Measurements from ENCODE around the gene BIRC7. TPM values are rescaled to one million over a fixed set of nuclear protein-coding genes. Genes with fewer than 3 reads are reported as not detected.

The BIRC7 gene
- total RNA-seq, 2 donors from 2014 or later: not detected

DNA sequence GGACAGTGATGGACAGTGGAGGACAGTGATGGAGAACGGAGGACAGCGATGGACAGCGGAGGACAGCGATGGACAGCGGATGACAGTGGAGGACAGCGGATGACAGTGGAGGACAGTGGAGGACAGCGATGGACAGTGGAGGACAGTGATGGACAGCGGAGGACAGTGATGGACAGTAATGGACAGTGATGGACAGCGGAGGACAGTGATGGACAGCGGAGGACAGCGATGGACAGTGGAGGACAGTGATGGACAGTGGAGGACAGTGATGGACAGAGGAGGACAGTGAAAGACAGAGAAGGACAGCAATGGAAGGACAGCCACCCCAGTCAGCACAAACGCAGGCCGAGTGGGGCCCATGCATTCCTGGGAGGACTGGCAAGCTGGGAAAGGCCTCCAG is 21.9 kb downstream of the BIRC7 start:
- no peak for DNase-seq (ENCODE audit: low spot score)
- intact Hi-C loops (cut with DNase I): loop anchor here in 1 of 2 donors (5.0 kb wide), 1 partner anchor 215 kb away; no protein-coding TSS in a partner anchor

GRCh38 chr20:63258781-63259180 is 23.1 kb downstream of the BIRC7 start:
- no peak for DNase-seq (ENCODE audit: low spot score)
- intact Hi-C loops (cut with DNase I): loop anchor here in 1 of 2 donors (5.0 kb wide), 1 partner anchor 216 kb away; no protein-coding TSS in a partner anchor

DNA sequence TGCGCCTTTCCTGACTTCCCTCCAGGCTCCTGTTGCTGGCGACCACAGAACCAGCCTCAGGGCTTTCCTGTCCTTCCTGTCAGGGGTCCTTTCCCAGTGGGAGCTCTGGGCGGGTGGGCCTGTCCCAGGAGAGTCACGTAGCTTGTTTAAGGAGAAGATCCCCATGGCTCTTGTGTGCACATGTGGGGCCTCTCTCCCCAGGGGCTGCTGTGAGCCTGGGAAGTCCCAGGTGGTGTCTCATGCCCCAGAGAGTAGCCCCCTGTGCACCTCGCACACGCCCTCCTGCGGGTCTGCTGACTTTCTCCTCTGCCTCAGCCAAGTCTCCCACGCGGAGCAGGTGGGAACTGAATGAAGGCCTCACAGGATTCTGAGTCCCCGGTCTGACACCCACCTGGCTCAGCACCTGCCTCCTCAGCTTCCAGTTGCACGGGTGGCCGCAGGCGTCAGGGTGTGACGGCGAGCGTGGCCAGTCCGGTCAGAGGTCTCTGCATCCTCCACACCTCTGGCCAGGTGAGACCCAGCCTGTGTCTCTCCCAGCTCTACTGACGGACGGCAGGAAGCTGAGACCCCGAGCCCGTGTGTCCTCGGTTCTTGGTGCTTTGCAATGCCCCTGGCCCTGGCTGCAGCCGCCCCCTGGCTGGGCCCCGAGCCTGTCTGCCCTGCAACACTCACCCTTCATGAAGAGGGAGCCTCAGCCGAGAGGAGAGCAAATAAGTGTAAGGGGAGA is 24.2 kb downstream of the BIRC7 start:
- intact Hi-C loops (cut with DNase I): loop anchor here in 1 of 2 donors (5.0 kb wide), 1 partner anchor 218 kb away; no protein-coding TSS in a partner anchor
- DNase-seq (ENCODE audit: low spot score): no peak

DNA sequence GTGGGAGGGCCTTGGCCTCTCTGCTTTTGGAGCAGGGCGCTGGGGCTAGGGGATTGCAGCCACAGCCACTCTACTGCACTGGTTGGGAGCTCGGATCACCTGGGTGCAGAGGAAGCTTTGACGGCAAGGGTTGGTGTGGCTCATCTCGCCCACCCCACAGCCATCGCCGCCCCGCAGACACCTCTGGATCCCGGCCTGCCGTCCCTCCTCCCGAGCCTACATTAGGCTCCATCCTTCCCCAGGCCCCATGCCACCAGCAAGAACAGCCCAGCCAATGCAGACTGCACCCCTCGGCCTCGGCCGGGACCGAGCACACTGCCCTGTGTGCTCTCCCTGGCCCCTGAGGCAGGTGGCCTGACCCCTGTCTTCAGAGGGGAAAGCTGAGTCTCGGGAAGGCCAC is 24.8 kb downstream of the BIRC7 start:
- DNase-seq (ENCODE audit: low spot score): no peak

GRCh38 chr20:63261060-63261794 is 25.5 kb downstream of the BIRC7 start:
- DNase-seq (ENCODE audit: low spot score): no peak
- intact Hi-C loops (cut with DNase I): no loop called here

More for the DNA sequence above, 24.8 kb downstream of the BIRC7 start:
- intact Hi-C loops (cut with DNase I): no loop called here

- no peak for DNase-seq (ENCODE audit: low spot score)
- intact Hi-C loops (cut with DNase I): no loop called here
Measured at GRCh38 chr20:63261795-63262528, 26.3 kb downstream of the BIRC7 start.

- no peak for DNase-seq (ENCODE audit: low spot score)
- intact Hi-C loops (cut with DNase I): no loop called here
Measured at GRCh38 chr20:63262836-63263235, 27.1 kb downstream of the BIRC7 start.

DNA sequence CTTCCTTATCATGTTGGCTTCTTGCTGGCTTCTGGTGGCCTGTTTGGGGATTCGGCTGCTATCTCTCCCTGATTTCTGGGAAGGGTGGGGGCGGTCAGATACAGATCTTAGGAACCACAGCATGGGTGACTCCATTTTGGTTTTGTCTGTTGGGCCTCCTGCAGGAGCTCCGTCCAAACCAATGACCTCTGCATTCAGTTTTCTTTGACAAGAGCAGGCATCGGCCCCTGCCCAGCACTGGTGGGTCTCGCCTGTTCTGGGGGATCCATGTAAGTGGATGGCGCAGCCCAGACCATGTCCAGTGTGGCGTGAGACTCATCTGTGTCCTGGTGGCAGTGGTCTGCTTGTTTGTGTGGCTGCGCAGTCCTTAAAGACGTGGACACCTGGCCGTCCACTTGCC is 28.3 kb downstream of the BIRC7 start:
- DNase-seq (ENCODE audit: low spot score): no peak
- intact Hi-C loops (cut with DNase I): no loop called here

DNA sequence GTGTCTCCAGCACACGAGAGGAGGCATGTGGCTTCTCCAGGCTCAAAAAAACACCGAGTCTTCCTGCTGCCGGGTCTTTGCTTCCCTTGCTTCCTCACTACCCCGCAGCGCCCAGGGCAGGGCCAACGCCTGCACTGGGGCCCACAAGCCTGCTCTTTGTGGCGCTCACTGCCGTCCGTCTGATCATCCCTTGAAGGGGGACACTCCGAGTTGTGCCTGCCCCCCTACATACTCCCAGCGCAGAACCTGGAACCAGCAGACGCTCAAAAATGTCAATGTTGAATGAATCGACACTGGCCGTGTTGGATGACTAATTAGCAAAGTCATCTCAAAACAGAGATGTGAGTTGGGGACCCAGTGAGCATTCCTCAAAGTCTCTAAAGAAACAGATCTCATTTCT is 28.8 kb downstream of the BIRC7 start:
- no peak for DNase-seq (ENCODE audit: low spot score)
- intact Hi-C loops (cut with DNase I): no loop called here

GRCh38 chr20:63265891-63266515 is 30.3 kb downstream of the BIRC7 start:
- DNase-seq (ENCODE audit: low spot score): no peak
- intact Hi-C loops (cut with DNase I): no loop called here

DNA sequence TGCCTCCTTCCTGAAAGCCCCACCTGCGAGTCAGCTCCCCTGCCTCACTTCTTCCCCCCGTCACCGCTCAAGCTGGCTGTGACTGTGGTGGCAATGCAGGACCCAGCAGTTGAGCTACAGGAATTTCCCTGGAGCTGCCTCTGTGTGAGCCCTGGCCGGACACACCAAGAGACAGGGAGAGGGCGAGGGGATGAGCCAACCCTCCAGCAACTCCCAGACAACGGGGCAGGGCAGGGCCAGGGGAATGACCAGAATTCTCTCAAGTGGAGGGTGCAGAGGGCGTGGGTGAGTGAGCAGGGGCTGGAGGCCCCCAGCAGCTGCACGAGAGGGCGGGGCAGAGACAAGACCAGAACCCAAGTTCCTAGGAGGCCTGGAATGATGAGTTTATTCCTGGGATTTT is 32.0 kb downstream of the BIRC7 start:
- intact Hi-C loops (cut with DNase I): no loop called here
- no peak for DNase-seq (ENCODE audit: low spot score)

GRCh38 chr20:63268256-63268655 is 32.6 kb downstream of the BIRC7 start:
- intact Hi-C loops (cut with DNase I): no loop called here
- DNase-seq (ENCODE audit: low spot score): no peak

GRCh38 chr20:63268671-63269439 is 33.1 kb downstream of the BIRC7 start:
- no peak for DNase-seq (ENCODE audit: low spot score)
- intact Hi-C loops (cut with DNase I): no loop called here

- intact Hi-C loops (cut with DNase I): no loop called here
- no peak for DNase-seq (ENCODE audit: low spot score)
Measured at GRCh38 chr20:63269724-63270123, 34.0 kb downstream of the BIRC7 start.

- DNase-seq (ENCODE audit: low spot score): no peak
- intact Hi-C loops (cut with DNase I): no loop called here
Measured at GRCh38 chr20:63270606-63271325, 35.1 kb downstream of the BIRC7 start.

GRCh38 chr20:63272105-63273058 is 36.7 kb downstream of the BIRC7 start, which contains the start of gene ARFGAP1:
TSS of gene ARFGAP1 (plus strand) at chr20:63272813. CDS start at chr20:63275581, 2,768 bp downstream.
- intact Hi-C loops (cut with DNase I): no loop called here
- DNase-seq (ENCODE audit: low spot score): peak; percentile 97

- intact Hi-C loops (cut with DNase I): no loop called here
Measured at GRCh38 chr20:63273059-63273579, 37.4 kb downstream of the BIRC7 start.

More at GRCh38 chr20:63273059-63273579, 37.4 kb downstream of the BIRC7 start:
- no peak for DNase-seq (ENCODE audit: low spot score)
